ENCODE data around the gene ZNF652. TPM values are rescaled to one million over a fixed set of nuclear protein-coding genes. Genes with fewer than 3 reads are reported as not detected.
"Not testable (repeated sequence)": the region's sequence is repeated elsewhere in the genome, so short reads cannot be mapped to it uniquely, and the experiment has no call there.

ZNF652 gene
- polyA plus RNA-seq, 1 donor (not counting 4 experiments of a cell fraction or from before 2014, with no cell fraction given), result 8.9 TPM

- TF ChIP-seq CTCF (optimal IDR thresholded peaks at IDR 0.05 in 1 of 3, IDR thresholded peaks at IDR 0.05 in 1 of 3, conservative IDR thresholded peaks at IDR 0.05 in 1 of 3; ENCODE audit: extremely low read depth in 1 of 3, insufficient read depth in 2 of 3, low read length in 3 of 3) (no peak), EZH2 (IDR thresholded peaks at IDR 0.05; ENCODE audit: low read length) (no peak)
- FAIRE-seq, result no peak
- Histone ChIP-seq H3K27ac (ENCODE audit: control insufficient read depth, insufficient read depth, low read length) (no peak overlapping the region), H3K27me3 (ENCODE audit: control insufficient read depth, extremely low read depth, insufficient read depth, low read length) (no peaks in the 10 kb centered on the region), H3K9ac (ENCODE audit: control insufficient read depth, extremely low read depth, insufficient read depth, low read length) (no peak overlapping the region), H3K9me3 (ENCODE audit: control insufficient read depth, low read depth, low read length) (no peaks in the 10 kb centered on the region), H3K79me2 (ENCODE audit: control insufficient read depth, insufficient read depth, low read length) (no peaks in the 10 kb centered on the region), H3K36me3 (ENCODE audit: control insufficient read depth in 2 of 2, extremely low read depth in 1 of 2, insufficient read depth in 2 of 2, low read length in 2 of 2) (no peaks in the 10 kb centered on the region), H3K4me1 (ENCODE audit: control insufficient read depth, extremely low read depth, insufficient read depth, low read length) (no peaks in the 10 kb centered on the region), H2AFZ (ENCODE audit: control insufficient read depth, low read length) (no peak overlapping the region), H3K9me1 (ENCODE audit: control insufficient read depth, extremely low read depth, insufficient read depth, low read length) (no peaks in the 10 kb centered on the region), H3K4me2 (ENCODE audit: control insufficient read depth, extremely low read depth, insufficient read depth, low read depth, low read length) (no peak overlapping the region), H4K20me1 (ENCODE audit: control insufficient read depth, extremely low read depth, insufficient read depth, low read length) (no peaks in the 10 kb centered on the region), H3K4me3 (ENCODE audit: control insufficient read depth in 2 of 3, extremely low read depth in 1 of 3, insufficient read depth in 2 of 3, low read depth in 1 of 3, low read length in 3 of 3) (no peak overlapping the region)
- no peak for DNase-seq (ENCODE audit: low read depth, low spot score)
- dilution Hi-C loops (cut with MboI; ENCODE audit: extremely low pct_ligation_motif_present, low sequenced_read_pairs), result no loop called here
Measured at GRCh38 chr17:49369089-49369488, 7.0 kb upstream of the ZNF652 start.

GRCh38 chr17:49365667-49366066 lies 3.6 kb upstream of the ZNF652 start:
- Histone ChIP-seq H3K36me3 (ENCODE audit: control insufficient read depth in 2 of 2, extremely low read depth in 1 of 2, insufficient read depth in 2 of 2, low read length in 2 of 2) (no peaks in the 10 kb centered on the region), H3K9ac (ENCODE audit: control insufficient read depth, extremely low read depth, insufficient read depth, low read length) (no peak overlapping the region), H3K9me1 (ENCODE audit: control insufficient read depth, extremely low read depth, insufficient read depth, low read length) (peaks cover 3% of the 10 kb centered on the region), H3K9me3 (ENCODE audit: control insufficient read depth, low read depth, low read length) (no peaks in the 10 kb centered on the region), H3K4me3 (ENCODE audit: control insufficient read depth in 2 of 3, extremely low read depth in 1 of 3, insufficient read depth in 2 of 3, low read depth in 1 of 3, low read length in 3 of 3) (no peak overlapping the region), H3K79me2 (ENCODE audit: control insufficient read depth, insufficient read depth, low read length) (peaks cover 9% of the 10 kb centered on the region), H3K27me3 (ENCODE audit: control insufficient read depth, extremely low read depth, insufficient read depth, low read length) (no peaks in the 10 kb centered on the region), H4K20me1 (ENCODE audit: control insufficient read depth, extremely low read depth, insufficient read depth, low read length) (no peaks in the 10 kb centered on the region), H3K4me2 (ENCODE audit: control insufficient read depth, extremely low read depth, insufficient read depth, low read depth, low read length) (no peak overlapping the region), H3K4me1 (ENCODE audit: control insufficient read depth, extremely low read depth, insufficient read depth, low read length) (peaks cover 7% of the 10 kb centered on the region), H3K27ac (ENCODE audit: control insufficient read depth, insufficient read depth, low read length) (no peak overlapping the region), H2AFZ (ENCODE audit: control insufficient read depth, low read length) (no peak overlapping the region)
- no peak for FAIRE-seq
- dilution Hi-C loops (cut with MboI; ENCODE audit: extremely low pct_ligation_motif_present, low sequenced_read_pairs), result no loop called here
- no peak for DNase-seq (ENCODE audit: low read depth, low spot score)
- TF ChIP-seq EZH2 (IDR thresholded peaks at IDR 0.05; ENCODE audit: low read length), result no peak
- peak; percentile 31 to 38 (median 38) for TF ChIP-seq CTCF (optimal IDR thresholded peaks at IDR 0.05 in 1 of 3, IDR thresholded peaks at IDR 0.05 in 1 of 3, conservative IDR thresholded peaks at IDR 0.05 in 1 of 3; ENCODE audit: extremely low read depth in 1 of 3, insufficient read depth in 2 of 3, low read length in 3 of 3)

GRCh38 chr17:49365126-49365525 lies 3.1 kb upstream of the ZNF652 start:
- peaks cover 14% of the 10 kb centered on the region for H3K79me2 ChIP-seq (ENCODE audit: control insufficient read depth, insufficient read depth, low read length)
- H3K9ac ChIP-seq (ENCODE audit: control insufficient read depth, extremely low read depth, insufficient read depth, low read length); H3K4me3 ChIP-seq (ENCODE audit: control insufficient read depth in 2 of 3, extremely low read depth in 1 of 3, insufficient read depth in 2 of 3, low read depth in 1 of 3, low read length in 3 of 3); H3K4me2 ChIP-seq (ENCODE audit: control insufficient read depth, extremely low read depth, insufficient read depth, low read depth, low read length); dilution Hi-C loops (cut with MboI; ENCODE audit: extremely low pct_ligation_motif_present, low sequenced_read_pairs); H3K36me3 ChIP-seq (ENCODE audit: control insufficient read depth in 2 of 2, extremely low read depth in 1 of 2, insufficient read depth in 2 of 2, low read length in 2 of 2); H3K27ac ChIP-seq (ENCODE audit: control insufficient read depth, insufficient read depth, low read length); H2AFZ ChIP-seq (ENCODE audit: control insufficient read depth, low read length); H3K27me3 ChIP-seq (ENCODE audit: control insufficient read depth, extremely low read depth, insufficient read depth, low read length); H3K9me1 ChIP-seq (ENCODE audit: control insufficient read depth, extremely low read depth, insufficient read depth, low read length); DNase-seq (ENCODE audit: low read depth, low spot score); H4K20me1 ChIP-seq (ENCODE audit: control insufficient read depth, extremely low read depth, insufficient read depth, low read length); FAIRE-seq; H3K9me3 ChIP-seq (ENCODE audit: control insufficient read depth, low read depth, low read length): not testable (repeated sequence)
- peaks cover 13% of the 10 kb centered on the region for H3K4me1 ChIP-seq (ENCODE audit: control insufficient read depth, extremely low read depth, insufficient read depth, low read length)
